Activated naive CD8-positive, alpha-beta T cell treated with anti-CD3 and anti-CD28 coated beads for 36 hours (primary cell): ENCODE results near the gene SHOX. TPM values are rescaled to one million over a fixed set of nuclear protein-coding genes. Genes with fewer than 3 reads are reported as not detected.
A peak's percentile ranks its signal among the peaks of the same experiment; 100 is the strongest.

ENCODE experiments used
- DNase-seq: peaks from one replicate; pipeline ENCODE4 v3.0.0; 2021
- H3K27ac Mint-ChIP-seq: one replicate; pipeline ENCODE4 v1.8.0; 2022; ENCODE audit warnings: mild to moderate bottlenecking, moderate library complexity, mixed read lengths
- H3K27me3 Mint-ChIP-seq: one replicate; pipeline ENCODE4 v1.8.0; 2022; ENCODE audit warnings: mild to moderate bottlenecking, mixed read lengths
- H3K36me3 Mint-ChIP-seq: one replicate; pipeline ENCODE4 v1.8.0; 2021; ENCODE audit warnings: mild to moderate bottlenecking, mixed read lengths
- H3K4me1 Mint-ChIP-seq: one replicate; pipeline ENCODE4 v1.8.0; 2021; ENCODE audit warnings: mixed read lengths
- H3K4me3 Mint-ChIP-seq: one replicate; pipeline ENCODE4 v1.8.0; 2022; ENCODE audit warnings: mild to moderate bottlenecking, moderate library complexity, mixed read lengths
- H3K9me3 Mint-ChIP-seq: one replicate; pipeline ENCODE4 v1.8.0; 2022; ENCODE audit warnings: mixed read lengths
- total RNA-seq, 2 experiments: library from RNA; stranded (reverse); gene quantifications; one replicate each; pipeline ENCODE4 v1.2.3, GENCODE V29; 2021

SHOX gene
- total RNA-seq, 2 experiments from 2014 or later = not detected

GRCh38 chrX:629230-630006, 1.2 kb upstream of the SHOX start:
- Mint-ChIP-seq H3K27ac (no peak overlapping the region), H3K4me1 (peaks cover 7% of the 10 kb centered on the region)

DNA sequence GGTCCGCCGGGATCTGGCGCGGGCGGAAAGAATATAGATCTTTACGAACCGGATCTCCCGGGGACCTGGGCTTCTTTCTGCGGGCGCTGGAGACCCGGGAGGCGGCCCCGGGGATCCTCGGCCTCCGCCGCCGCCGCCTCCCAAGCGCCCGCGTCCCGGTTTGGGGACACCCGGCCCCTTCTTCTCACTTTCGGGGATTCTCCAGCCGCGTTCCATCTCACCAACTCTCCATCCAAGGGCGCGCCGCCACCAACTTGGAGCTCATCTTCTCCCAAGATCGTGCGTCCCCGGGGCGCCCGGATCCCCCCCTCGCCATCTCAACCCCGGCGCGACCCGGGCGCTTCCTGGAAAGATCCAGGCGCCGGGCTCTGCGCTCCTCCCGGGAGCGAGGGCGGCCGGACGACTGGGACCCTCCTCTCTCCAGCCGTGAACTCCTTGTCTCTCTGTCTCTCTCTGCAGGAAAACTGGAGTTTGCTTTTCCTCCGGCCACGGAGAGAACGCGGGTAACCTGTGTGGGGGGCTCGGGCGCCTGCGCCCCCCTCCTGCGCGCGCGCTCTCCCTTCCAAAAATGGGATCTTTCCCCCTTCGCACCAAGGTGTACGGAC, 482 bp upstream of the SHOX start:
- Mint-ChIP-seq H3K4me1 (peaks cover 6% of the 10 kb centered on the region), H3K9me3 (peaks cover 6% of the 10 kb centered on the region), H3K4me3 (peak overlapping the region; percentile 1), H3K36me3 (no peaks in the 10 kb centered on the region), H3K27me3 (peaks cover 89% of the 10 kb centered on the region), H3K27ac (no peak overlapping the region)
- no peak for DNase-seq

More at GRCh38 chrX:629230-630006, 1.2 kb upstream of the SHOX start:
- H3K27me3 Mint-ChIP-seq = peaks cover 94% of the 10 kb centered on the region
- no peaks in the 10 kb centered on the region for H3K36me3 Mint-ChIP-seq
- peaks cover 6% of the 10 kb centered on the region for H3K9me3 Mint-ChIP-seq
- no peak for DNase-seq
- H3K4me3 Mint-ChIP-seq = no peak overlapping the region

GRCh38 chrX:631802-632365, 1.3 kb downstream of the SHOX start:
- peaks cover 82% of the 10 kb centered on the region for H3K27me3 Mint-ChIP-seq
- H3K4me1 Mint-ChIP-seq = peaks cover 8% of the 10 kb centered on the region
- no peak overlapping the region for H3K4me3 Mint-ChIP-seq
- H3K27ac Mint-ChIP-seq = peak overlapping the region; percentile 51
- peaks cover 1% of the 10 kb centered on the region for H3K9me3 Mint-ChIP-seq
- no peak for DNase-seq
- H3K36me3 Mint-ChIP-seq = no peaks in the 10 kb centered on the region

GRCh38 chrX:632366-633042, 1.9 kb downstream of the SHOX start:
- peaks cover 82% of the 10 kb centered on the region for H3K27me3 Mint-ChIP-seq
- H3K9me3 Mint-ChIP-seq = no peaks in the 10 kb centered on the region
- H3K4me1 Mint-ChIP-seq = peaks cover 7% of the 10 kb centered on the region
- H3K36me3 Mint-ChIP-seq = no peaks in the 10 kb centered on the region
- H3K4me3 Mint-ChIP-seq = no peak overlapping the region
- H3K27ac Mint-ChIP-seq = no peak overlapping the region
- no peak for DNase-seq

DNA sequence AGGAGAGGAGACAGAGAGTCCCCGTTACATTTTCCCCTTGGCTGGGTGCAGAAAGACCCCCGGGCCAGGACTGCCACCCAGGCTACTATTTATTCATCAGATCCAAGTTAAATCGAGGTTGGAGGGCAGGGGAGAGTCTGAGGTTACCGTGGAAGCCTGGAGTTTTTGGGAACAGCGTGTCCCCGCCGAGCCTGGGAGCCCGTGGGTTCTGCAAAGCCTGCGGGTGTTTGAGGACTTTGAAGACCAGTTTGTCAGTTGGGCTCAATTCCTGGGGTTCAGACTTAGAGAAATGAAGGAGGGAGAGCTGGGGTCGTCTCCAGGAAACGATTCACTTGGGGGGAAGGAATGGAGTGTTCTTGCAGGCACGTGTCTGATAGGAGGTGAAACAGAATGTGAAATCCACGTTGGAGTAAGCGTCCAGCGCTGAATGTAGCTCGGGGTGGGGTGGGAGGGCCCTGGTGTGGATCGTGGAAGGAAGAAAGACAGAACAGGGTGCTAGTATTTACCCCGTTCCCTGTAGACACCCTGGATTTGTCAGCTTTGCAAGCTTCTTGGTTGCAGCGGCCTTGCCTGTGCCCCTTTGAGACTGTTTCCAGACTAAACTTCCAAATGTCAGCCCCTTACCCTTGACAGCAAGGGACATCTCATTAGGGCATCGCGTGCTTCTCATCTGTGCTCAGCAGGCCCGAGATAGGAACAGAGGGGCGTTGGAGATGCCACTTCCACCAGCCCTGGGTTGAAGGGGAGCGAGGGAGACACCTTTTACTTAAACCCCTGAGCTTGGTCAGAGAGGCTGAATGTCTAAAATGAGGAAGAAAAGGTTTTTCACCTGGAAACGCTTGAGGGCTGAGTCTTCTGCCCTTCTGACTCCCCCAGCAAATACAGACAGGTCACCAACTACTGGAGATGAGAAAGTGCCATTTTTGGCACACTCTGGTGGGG, 2.7 kb downstream of the SHOX start:
- DNase-seq = no peak
- H3K9me3 Mint-ChIP-seq = no peaks in the 10 kb centered on the region
- peak overlapping the region; percentile 66 for H3K27ac Mint-ChIP-seq
- peaks cover 8% of the 10 kb centered on the region for H3K4me1 Mint-ChIP-seq
- H3K36me3 Mint-ChIP-seq = no peaks in the 10 kb centered on the region
- peaks cover 82% of the 10 kb centered on the region for H3K27me3 Mint-ChIP-seq
- H3K4me3 Mint-ChIP-seq = no peak overlapping the region

GRCh38 chrX:633985-634958, 3.7 kb downstream of the SHOX start:
- Mint-ChIP-seq H3K27ac (no peak overlapping the region), H3K9me3 (no peaks in the 10 kb centered on the region), H3K27me3 (peaks cover 86% of the 10 kb centered on the region), H3K4me3 (no peak overlapping the region), H3K36me3 (no peaks in the 10 kb centered on the region), H3K4me1 (peaks cover 8% of the 10 kb centered on the region)
- DNase-seq = no peak

DNA sequence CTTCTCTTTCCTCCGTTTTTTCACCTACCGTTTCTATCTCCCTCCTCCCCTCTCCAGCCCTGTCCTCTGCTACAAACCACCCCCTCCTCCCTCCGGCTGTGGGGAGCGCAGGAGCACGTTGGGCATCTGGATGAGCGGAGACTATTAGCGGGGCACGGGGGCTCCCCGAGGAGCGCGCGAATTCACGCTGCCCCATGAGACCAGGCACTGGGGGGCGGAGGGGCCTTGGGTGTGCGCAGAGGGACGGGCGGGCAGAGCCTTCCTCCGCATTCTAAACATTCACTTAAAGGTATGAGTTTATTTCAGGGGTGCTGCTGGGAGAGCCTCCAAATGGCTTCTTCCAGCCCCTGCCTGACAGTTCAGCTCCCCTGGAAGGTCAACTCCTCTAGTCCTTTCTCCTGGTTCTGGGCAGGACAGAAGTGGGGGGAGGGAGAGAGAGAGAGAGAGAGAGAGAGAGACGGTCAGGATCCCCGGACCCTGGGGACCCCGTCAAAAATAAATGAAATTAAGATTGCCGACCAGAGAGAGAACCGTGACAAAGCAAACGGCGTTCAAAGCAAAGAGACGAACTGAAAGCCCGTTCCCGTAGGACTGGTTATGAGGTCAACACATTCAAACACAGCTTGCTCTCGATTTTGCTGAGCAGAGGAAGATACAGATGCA, 5.0 kb downstream of the SHOX start:
- Mint-ChIP-seq H3K27ac (no peak overlapping the region), H3K27me3 (peaks cover 88% of the 10 kb centered on the region), H3K9me3 (no peaks in the 10 kb centered on the region), H3K4me1 (peaks cover 8% of the 10 kb centered on the region), H3K36me3 (no peaks in the 10 kb centered on the region), H3K4me3 (no peak overlapping the region)
- no peak for DNase-seq

DNA sequence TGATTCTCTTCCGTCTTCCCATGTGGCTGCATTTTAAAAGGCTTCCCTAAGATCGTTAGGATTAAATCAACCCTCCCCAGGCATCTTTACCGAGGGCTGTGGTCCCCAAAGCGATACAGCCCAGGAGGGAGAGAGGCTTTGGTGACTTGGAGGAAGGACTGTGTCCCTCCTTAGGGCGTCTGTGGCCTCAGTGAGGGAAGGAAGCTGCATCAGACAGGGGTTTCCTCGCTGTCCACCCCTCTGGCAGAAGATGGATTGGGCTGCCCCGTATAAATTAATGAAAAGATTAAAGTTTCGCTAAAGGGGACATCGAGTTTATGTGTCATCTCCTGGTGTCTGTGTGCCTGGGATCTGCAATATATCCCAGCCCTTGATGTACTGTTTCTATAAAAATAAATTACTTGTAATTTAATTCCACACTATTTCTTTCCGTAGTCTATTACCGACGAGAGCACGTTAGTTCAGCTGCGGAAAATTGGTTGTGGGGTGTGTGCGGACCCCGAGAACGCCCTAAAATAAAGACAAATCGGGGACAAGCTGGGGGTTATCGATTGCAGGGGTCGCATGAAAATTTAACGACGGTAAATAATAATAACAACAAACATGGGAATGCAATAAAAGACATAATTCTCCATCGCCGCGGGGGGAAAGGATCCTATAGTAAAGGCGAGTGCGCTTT, 6.5 kb downstream of the SHOX start:
- Mint-ChIP-seq H3K4me3 (no peak overlapping the region), H3K27me3 (peaks cover 88% of the 10 kb centered on the region), H3K36me3 (no peaks in the 10 kb centered on the region), H3K27ac (no peak overlapping the region), H3K4me1 (peaks cover 8% of the 10 kb centered on the region), H3K9me3 (no peaks in the 10 kb centered on the region)
- DNase-seq = no peak

GRCh38 chrX:637660-638481, 7.3 kb downstream of the SHOX start:
- peaks cover 8% of the 10 kb centered on the region for H3K4me1 Mint-ChIP-seq
- no peak overlapping the region for H3K4me3 Mint-ChIP-seq
- H3K27ac Mint-ChIP-seq = no peak overlapping the region
- H3K36me3 Mint-ChIP-seq = no peaks in the 10 kb centered on the region
- H3K27me3 Mint-ChIP-seq = peaks cover 88% of the 10 kb centered on the region
- DNase-seq = no peak
- H3K9me3 Mint-ChIP-seq = no peaks in the 10 kb centered on the region

DNA sequence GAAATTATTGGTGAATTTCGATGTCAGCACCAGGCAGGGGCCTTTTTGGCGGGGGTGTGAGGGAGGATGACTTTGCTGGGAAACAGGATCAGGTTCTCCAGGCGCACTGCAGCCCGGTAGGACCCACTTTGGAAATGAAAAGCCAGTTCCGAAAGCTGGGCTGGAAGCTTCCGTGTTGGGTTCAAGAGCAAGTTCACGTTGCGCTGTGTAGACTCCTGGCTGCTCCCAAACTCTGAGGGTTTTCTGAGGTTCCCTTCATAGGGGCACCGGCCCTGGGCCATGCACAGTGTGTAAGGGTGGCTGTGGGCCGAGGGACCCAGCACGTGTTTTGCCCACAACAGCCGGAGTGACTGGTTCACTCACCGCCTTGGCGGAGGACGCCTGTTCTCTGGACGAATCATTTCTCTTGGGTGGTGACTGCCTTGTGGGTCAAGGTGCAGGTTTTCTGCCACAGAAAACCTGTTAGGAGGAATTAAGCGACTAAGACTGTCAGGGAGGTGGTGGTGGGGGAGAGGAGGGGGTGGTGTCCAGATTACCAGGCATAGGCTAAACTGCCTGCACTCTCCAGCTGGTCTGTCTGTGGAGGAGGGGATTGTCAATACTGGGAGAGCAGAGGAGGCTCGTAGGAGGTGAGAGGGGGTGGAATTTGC, 8.0 kb downstream of the SHOX start:
- H3K9me3 Mint-ChIP-seq = no peaks in the 10 kb centered on the region
- H3K4me3 Mint-ChIP-seq = no peak overlapping the region
- H3K27me3 Mint-ChIP-seq = peaks cover 88% of the 10 kb centered on the region
- no peak for DNase-seq
- peaks cover 8% of the 10 kb centered on the region for H3K4me1 Mint-ChIP-seq
- H3K27ac Mint-ChIP-seq = no peak overlapping the region
- no peaks in the 10 kb centered on the region for H3K36me3 Mint-ChIP-seq

- no peak overlapping the region for H3K27ac Mint-ChIP-seq
- H3K4me1 Mint-ChIP-seq = peaks cover 8% of the 10 kb centered on the region
- H3K27me3 Mint-ChIP-seq = peaks cover 83% of the 10 kb centered on the region
- DNase-seq = no peak
- no peaks in the 10 kb centered on the region for H3K36me3 Mint-ChIP-seq
- no peaks in the 10 kb centered on the region for H3K9me3 Mint-ChIP-seq
- no peak overlapping the region for H3K4me3 Mint-ChIP-seq
These were observed 8.6 kb downstream of the SHOX start for GRCh38 chrX:639151-639550.

GRCh38 chrX:640641-641040, 10.1 kb downstream of the SHOX start:
- H3K27ac Mint-ChIP-seq = no peak overlapping the region
- H3K27me3 Mint-ChIP-seq = peaks cover 81% of the 10 kb centered on the region
- no peak for DNase-seq
- H3K4me1 Mint-ChIP-seq = peaks cover 7% of the 10 kb centered on the region
- no peaks in the 10 kb centered on the region for H3K9me3 Mint-ChIP-seq
- no peaks in the 10 kb centered on the region for H3K36me3 Mint-ChIP-seq
- no peak overlapping the region for H3K4me3 Mint-ChIP-seq
